K562 (cell line): ENCODE results near the gene UBN1. TPM values are rescaled to one million over a fixed set of nuclear protein-coding genes. Genes with fewer than 3 reads are reported as not detected.

ENCODE experiments used
- ATAC-seq: fragments of 200-7000 bp; cut with Tn5 transposase; 3 replicates; pipeline ENCODE4 v1.9.1; 2020; ENCODE audit warnings: moderate library complexity
- BruUV-seq: library from RNA; stranded (reverse); fragments of 400-500 nt; replicated peaks from 2 replicates; lab custom pipeline; 2021; lab: Mats Ljungman, UMichigan
- CTCF ChIA-PET: fragments of 300-600 bp; formaldehyde crosslinking; extraction: SDS; loops from one replicate; lab custom pipeline; 2021; ENCODE audit warnings: low intra/inter-chr PET ratio; lab: Yijun Ruan, JAX
- POLR2A ChIA-PET: fragments of 300-600, 350-650 bp; sonication (Branson Sonifier 250); formaldehyde crosslinking; extraction: SDS; loops from one replicate; lab custom pipeline; 2021; ENCODE audit warnings: antibody characterized with exemption, inconsistent platforms; lab: Yijun Ruan, JAX
- DNase-seq, 4 experiments: peaks; one replicate each; pipeline versions ENCODE4 v3.0.0 to v3.0.0-alpha.2; 2011 to 2018; ENCODE audit warnings: low spot score in 3 of 4, mixed read lengths in 3 of 4; ENCODE audit errors: extremely low read depth in 1 of 4
- FAIRE-seq: peaks from 2 replicates; lab custom pipeline; 2011; peaks lifted over from hg19 to GRCh38; lab: Jason Lieb, UNC
- H2AFZ ChIP-seq: 2 replicates; pipeline ENCODE4 v1.6.0; 2011; ENCODE audit warnings: low read depth, low read length, control low read depth, inconsistent platforms
- H3K27ac ChIP-seq: fragments of 200-600 bp; 3 replicates; pipeline ENCODE4 v1.8.0; 2011; ENCODE audit warnings: low read depth, mild to moderate bottlenecking, control low read depth, inconsistent platforms, low read length, moderate library complexity, mixed read lengths; ENCODE audit errors: extremely low read depth
- H3K27me3 ChIP-seq, 2 experiments: fragments of 300-600 bp in 1 of 2; 2 replicates in 1 of 2; 3 replicates in 1 of 2; pipeline versions ENCODE4 v1.6.0 to v1.8.0; 2011; ENCODE audit warnings: inconsistent platforms in 2 of 2, low read length in 2 of 2, mild to moderate bottlenecking in 1 of 2, mixed read lengths in 1 of 2, moderate library complexity in 1 of 2; ENCODE audit not compliant: control insufficient read depth in 2 of 2, insufficient read depth in 2 of 2
- H3K36me3 ChIP-seq: fragments of 300-600 bp; 3 replicates; pipeline ENCODE4 v1.8.0; 2011; ENCODE audit warnings: mild to moderate bottlenecking, low read length, inconsistent platforms; ENCODE audit not compliant: control insufficient read depth, insufficient read depth
- H3K4me1 ChIP-seq, 2 experiments: fragments of 200-600 bp in 1 of 2; replicated peaks in 1 of 2; 2 replicates in 1 of 2; 3 replicates in 1 of 2; pipeline versions ENCODE4 v1.5.1 to v1.8.0; 2011; ENCODE audit warnings: inconsistent platforms in 2 of 2, low read length in 2 of 2, mild to moderate bottlenecking in 1 of 2, mixed read lengths in 1 of 2, moderate library complexity in 1 of 2; ENCODE audit not compliant: control insufficient read depth in 2 of 2, insufficient read depth in 2 of 2
- H3K4me2 ChIP-seq: 2 replicates; pipeline ENCODE4 v1.6.1; 2011; ENCODE audit warnings: low read length, control low read depth, inconsistent platforms, mixed read lengths; ENCODE audit not compliant: insufficient read depth
- H3K4me3 ChIP-seq: fragments of 200-600 bp; sonication (generic), shearing (Covaris generic); 2 replicates; pipeline ENCODE4 v1.5.1; 2016; ENCODE audit warnings: control low read depth, inconsistent platforms
- H3K79me2 ChIP-seq: fragments of 200-600 bp; 3 replicates; pipeline ENCODE4 v1.8.0; 2011; ENCODE audit warnings: low read length, inconsistent platforms; ENCODE audit not compliant: control insufficient read depth, insufficient read depth
- H3K9ac ChIP-seq, 2 experiments: 2 replicates each; pipeline versions ENCODE4 v1.6.0 to v1.6.1; 2011; ENCODE audit warnings: low read depth in 2 of 2, low read length in 2 of 2, control low read depth in 1 of 2, inconsistent platforms in 1 of 2, mild to moderate bottlenecking in 1 of 2, mixed read lengths in 1 of 2; ENCODE audit not compliant: insufficient read depth in 1 of 2
- H3K9me1 ChIP-seq: one replicate; pipeline ENCODE4 v1.6.0; 2011; ENCODE audit warnings: inconsistent platforms, mild to moderate bottlenecking, low read length, moderate library complexity; ENCODE audit not compliant: control insufficient read depth, insufficient read depth
- H3K9me3 ChIP-seq: replicated peaks from 2 replicates; pipeline ENCODE4 v1.5.1; 2011; ENCODE audit warnings: low read depth, low read length, inconsistent platforms; ENCODE audit not compliant: control insufficient read depth, insufficient read depth
- H4K20me1 ChIP-seq: replicated peaks from 2 replicates; pipeline ENCODE4 v1.6.1; 2011; ENCODE audit warnings: low read length, inconsistent platforms, mixed read lengths; ENCODE audit not compliant: control insufficient read depth, insufficient read depth
- E4F1 ChIP-seq: fragments of 250-450 bp; sonication (Bioruptor Pico); IDR thresholded peaks from 2 replicates; pipeline ENCODE4 v1.5.0; 2021; ENCODE audit warnings: mild to moderate bottlenecking, borderline replicate concordance
- FOSL1 ChIP-seq: fragments of 200-800 bp; sonication (Bioruptor generic); conservative IDR thresholded peaks from 2 replicates; pipeline ENCODE4 v1.6.1; 2016; ENCODE audit warnings: missing genetic modification characterization, missing compliant biosample characterization
- GATAD2A ChIP-seq: fragments of 450-650 bp; IDR thresholded peaks from 2 replicates; pipeline ENCODE4 v1.6.1; 2017
- NFATC3 ChIP-seq: fragments of 450-650 bp; IDR thresholded peaks from 2 replicates; pipeline ENCODE4 v1.6.1; 2017; ENCODE audit warnings: mild to moderate bottlenecking
- NFYB ChIP-seq: IDR thresholded peaks from 2 replicates; pipeline ENCODE4 v1.6.1; 2011; ENCODE audit warnings: mild to moderate bottlenecking, moderate library complexity; ENCODE audit not compliant: insufficient read length; ENCODE audit errors: extremely low read depth
- NONO ChIP-seq, 2 experiments: fragments of 200-400 bp in 1 of 2; fragments of 450-650 bp in 1 of 2; formaldehyde crosslinking in 1 of 2; IDR thresholded peaks; 2 replicates each; pipeline ENCODE4 v1.6.1; 2017; ENCODE audit warnings: low read depth in 2 of 2, mild to moderate bottlenecking in 2 of 2, moderate library complexity in 2 of 2, low read length in 1 of 2
- NR2F6 ChIP-seq: fragments of 450-650 bp; formaldehyde crosslinking; IDR thresholded peaks from 2 replicates; pipeline ENCODE4 v1.4.0; 2020; ENCODE audit warnings: mild to moderate bottlenecking
- POLR2B ChIP-seq: fragments of 450-650 bp; IDR thresholded peaks from 2 replicates; pipeline ENCODE4 v1.6.1; 2018; ENCODE audit warnings: low read depth; ENCODE audit not compliant: partially characterized antibody
- TAF1 ChIP-seq: IDR thresholded peaks from 2 replicates; pipeline ENCODE4 v1.6.1; 2011; ENCODE audit warnings: mild to moderate bottlenecking, low read length, moderate library complexity; ENCODE audit not compliant: insufficient read depth, control insufficient read depth, severe bottlenecking; ENCODE audit errors: extremely low read depth
- YBX1 ChIP-seq: fragments of 450-650 bp; IDR thresholded peaks from 2 replicates; pipeline ENCODE4 v1.7.1; 2016; ENCODE audit warnings: mild to moderate bottlenecking
- ZFPM2 ChIP-seq: fragments of 250-450 bp; sonication (Bioruptor Pico); IDR thresholded peaks from 2 replicates; pipeline ENCODE4 v1.5.1; 2022; ENCODE audit warnings: mild to moderate bottlenecking
- ZNF717 ChIP-seq: fragments of 250-450 bp; sonication (Bioruptor Pico); IDR thresholded peaks from 2 replicates; pipeline ENCODE4 v1.5.0; 2021
- WGBS: fragments of 100-300 bp; shearing (Covaris generic); methylation state at CpG from one replicate; pipeline ENCODE4 v1.1.6; 2016; ENCODE audit warnings: low coverage, mixed read lengths; ENCODE audit not compliant: insufficient coverage; ENCODE audit errors: missing lambda C conversion rate; 5-methylcytosine and 5-hydroxymethylcytosine counted together
- in situ Hi-C: fragments of 300-500 bp; cut with MboI; formaldehyde crosslinking; loops from 4 replicates; pipeline ENCODE4 v1.15.0; 2018; ENCODE audit warnings: inconsistent platforms, mixed read lengths
- intact Hi-C: fragments of 100-400 bp; cut with micrococcal nuclease; formaldehyde crosslinking; loops from 2 replicates; pipeline ENCODE4 v1.14.2; 2022
- polyA plus RNA-seq, 8 experiments: library from polyadenylated mRNA; depleted of rRNA in 4 of 8; stranded (reverse) in 5 of 8; unstranded in 3 of 8; fragments of >200 nt; fragmentation: Nextera tagmentation in 2 of 8; fragmentation: Illumina TruSeq in 1 of 8; extraction: Ambion mirVana in 2 of 8; extraction: Trizol in 1 of 8; gene quantifications; 2 replicates each; pipeline versions ENCODE4 v1.2.1 to v1.2.3, GENCODE V29; 2011 to 2014; ENCODE audit warnings: inconsistent platforms in 1 of 8, missing spikeins in 1 of 8
- total RNA-seq, 7 experiments: library from RNA; depleted of rRNA in 6 of 7; stranded (reverse); fragments of >200 nt in 6 of 7; fragmentation: Illumina TruSeq in 2 of 7; extraction: Trizol in 2 of 7; gene quantifications; 2 replicates each; pipeline versions ENCODE4 v1.2.1 to v1.2.3, GENCODE V29; 2011 to 2021; ENCODE audit warnings: low replicate concordance in 1 of 7

UBN1 gene
- total and polyA plus RNA-seq, 9 of the 15 experiments (the other 6 are each of a cell fraction or from before 2014, with no cell fraction given), result 1.5 to 45.7 (median 20.6) TPM

DNA sequence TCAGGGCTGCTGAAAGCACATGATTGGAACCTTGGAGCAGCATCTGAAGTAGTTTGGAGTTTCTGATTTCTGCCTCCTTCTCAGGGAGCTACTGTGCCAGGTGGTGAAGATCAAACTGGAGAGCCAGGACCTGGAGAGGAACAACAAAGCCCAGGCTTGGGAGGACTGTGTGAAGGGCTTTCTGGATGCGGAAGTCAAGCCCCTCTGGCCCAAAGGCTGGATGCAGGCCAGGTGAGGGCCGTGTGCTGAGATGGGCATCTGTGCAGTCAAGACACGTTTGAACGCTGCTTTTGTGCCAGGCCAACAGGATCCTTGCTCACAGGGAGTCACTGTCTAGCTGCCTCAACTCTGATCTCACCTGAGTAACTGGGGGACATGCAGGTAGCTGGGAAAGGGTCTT, 23.8 kb downstream of the UBN1 start:
- FAIRE-seq (no peak), DNase-seq (no peak), ATAC-seq (no peak)
- intact Hi-C loops (no loop called here), in situ Hi-C loops (no loop called here)
- Histone ChIP-seq H3K9ac (no peak overlapping the region), H3K27ac (no peak overlapping the region), H3K4me2 (no peak overlapping the region), H3K9me3 (no peaks in the 10 kb centered on the region), H3K27me3 (no peaks in the 10 kb centered on the region), H4K20me1 (peaks cover 29% of the 10 kb centered on the region), H3K79me2 (peaks cover 16% of the 10 kb centered on the region), H3K4me3 (no peak overlapping the region), H3K4me1 (no peaks in the 10 kb centered on the region), H3K36me3 (peaks cover 90% of the 10 kb centered on the region), H2AFZ (no peak overlapping the region), H3K9me1 (peaks cover 5% of the 10 kb centered on the region)
- TF ChIP-seq NFATC3 (no peak), NR2F6 (no peak), ZNF717 (CRISPR knock-in tag) (no peak), FOSL1 (tag) (no peak), TAF1 (no peak), POLR2B (no peak), YBX1 (no peak), ZFPM2 (CRISPR knock-in tag) (no peak), NONO (IDR thresholded peaks at IDR 0.05; ENCODE audit: low read depth in 2 of 2, low read length in 1 of 2) (no peak), NFYB (no peak), E4F1 (CRISPR knock-in tag) (no peak), GATAD2A (no peak)
- CTCF ChIA-PET, result no interaction called here
- 83% methylated on average over 4 of the region's 4 CpGs for WGBS
- BruUV-seq, result no TSS peak
- POLR2A ChIA-PET, result no interaction called here
